PFSK-1 (cell line): ENCODE measurements around the gene ADAMTS2.

Source experiments
- FOXP2 ChIP-seq: optimal IDR thresholded peaks from 2 replicates; pipeline ENCODE3; 2011; ENCODE audit warnings: borderline replicate concordance, control low read depth, inconsistent platforms; ENCODE audit not compliant: insufficient read depth; ENCODE audit errors: extremely low read length, extremely low read depth
- POLR2AphosphoS5 ChIP-seq: IDR thresholded peaks from 2 replicates; pipeline ENCODE4 v1.6.1; 2012; ENCODE audit warnings: low read depth, mild to moderate bottlenecking, control low read depth, low read length, moderate library complexity
- REST ChIP-seq, 2 experiments: IDR thresholded peaks; 2 replicates each; pipeline versions ENCODE4 v1.6.1 to v1.8.0; 2011 to 2012; ENCODE audit warnings: low read depth in 2 of 2, low read length in 2 of 2, control low read depth in 1 of 2, inconsistent platforms in 1 of 2, mild to moderate bottlenecking in 1 of 2, moderate library complexity in 1 of 2; ENCODE audit not compliant: insufficient read depth in 1 of 2
- SIN3A ChIP-seq: IDR thresholded peaks from 2 replicates; pipeline ENCODE4 v1.6.1; 2012; ENCODE audit warnings: mild to moderate bottlenecking, low read length, moderate library complexity, borderline replicate concordance; ENCODE audit not compliant: insufficient read depth
- TAF1 ChIP-seq: IDR thresholded peaks from 2 replicates; pipeline ENCODE4 v1.6.1; 2012; ENCODE audit warnings: low read length, control low read depth, borderline replicate concordance; ENCODE audit not compliant: insufficient read depth

ADAMTS2 gene

DNA sequence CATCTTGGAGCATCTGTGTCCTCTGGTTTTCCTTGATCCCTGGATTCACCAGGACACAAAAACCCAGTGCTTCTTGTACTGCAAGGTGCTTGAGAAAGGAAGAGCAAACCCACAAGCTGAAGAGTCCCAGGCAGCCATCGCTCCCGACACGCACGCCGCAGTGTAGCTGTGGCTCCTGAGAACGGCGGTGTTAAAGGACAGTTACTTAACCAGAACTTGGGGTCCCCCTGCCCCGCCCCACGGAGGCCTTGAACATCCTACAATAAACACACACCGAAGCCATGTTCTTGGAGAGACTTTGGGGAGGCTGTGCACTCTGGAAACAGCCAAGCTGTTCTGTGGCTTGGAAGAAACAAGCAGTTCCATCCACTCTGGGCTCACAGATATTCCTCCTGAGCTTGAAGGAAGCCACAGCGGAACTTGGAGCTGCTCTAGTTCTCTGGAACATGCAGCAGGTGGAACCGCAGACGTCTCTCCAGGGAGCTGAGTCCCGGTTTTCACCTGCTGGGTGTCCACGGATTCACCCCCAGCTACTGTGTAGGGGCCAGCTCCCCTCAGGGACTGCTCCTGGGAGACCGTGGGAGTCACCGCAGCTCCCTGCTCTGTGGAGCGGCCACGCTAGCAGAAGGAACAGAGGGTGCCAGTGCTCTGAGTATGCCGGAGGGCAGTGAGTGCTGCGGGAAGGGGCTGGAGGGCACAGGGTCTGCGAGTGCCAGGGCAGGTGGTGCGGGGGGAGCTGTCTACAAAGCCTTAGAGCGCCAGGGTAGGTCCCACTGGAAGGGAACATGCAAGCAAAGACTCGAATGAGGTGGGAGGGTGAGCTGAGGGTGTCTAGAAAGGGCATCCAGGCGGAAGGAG, 107.3 kb downstream of the ADAMTS2 start:
- TF ChIP-seq FOXP2 = no peak
- TF ChIP-seq SIN3A = no peak
- no peak for TF ChIP-seq REST (IDR thresholded peaks at IDR 0.05; ENCODE audit: insufficient read depth in 1 of 2, low read depth in 2 of 2, low read length in 2 of 2)
- TF ChIP-seq POLR2AphosphoS5 = no peak
- no peak for TF ChIP-seq TAF1

DNA sequence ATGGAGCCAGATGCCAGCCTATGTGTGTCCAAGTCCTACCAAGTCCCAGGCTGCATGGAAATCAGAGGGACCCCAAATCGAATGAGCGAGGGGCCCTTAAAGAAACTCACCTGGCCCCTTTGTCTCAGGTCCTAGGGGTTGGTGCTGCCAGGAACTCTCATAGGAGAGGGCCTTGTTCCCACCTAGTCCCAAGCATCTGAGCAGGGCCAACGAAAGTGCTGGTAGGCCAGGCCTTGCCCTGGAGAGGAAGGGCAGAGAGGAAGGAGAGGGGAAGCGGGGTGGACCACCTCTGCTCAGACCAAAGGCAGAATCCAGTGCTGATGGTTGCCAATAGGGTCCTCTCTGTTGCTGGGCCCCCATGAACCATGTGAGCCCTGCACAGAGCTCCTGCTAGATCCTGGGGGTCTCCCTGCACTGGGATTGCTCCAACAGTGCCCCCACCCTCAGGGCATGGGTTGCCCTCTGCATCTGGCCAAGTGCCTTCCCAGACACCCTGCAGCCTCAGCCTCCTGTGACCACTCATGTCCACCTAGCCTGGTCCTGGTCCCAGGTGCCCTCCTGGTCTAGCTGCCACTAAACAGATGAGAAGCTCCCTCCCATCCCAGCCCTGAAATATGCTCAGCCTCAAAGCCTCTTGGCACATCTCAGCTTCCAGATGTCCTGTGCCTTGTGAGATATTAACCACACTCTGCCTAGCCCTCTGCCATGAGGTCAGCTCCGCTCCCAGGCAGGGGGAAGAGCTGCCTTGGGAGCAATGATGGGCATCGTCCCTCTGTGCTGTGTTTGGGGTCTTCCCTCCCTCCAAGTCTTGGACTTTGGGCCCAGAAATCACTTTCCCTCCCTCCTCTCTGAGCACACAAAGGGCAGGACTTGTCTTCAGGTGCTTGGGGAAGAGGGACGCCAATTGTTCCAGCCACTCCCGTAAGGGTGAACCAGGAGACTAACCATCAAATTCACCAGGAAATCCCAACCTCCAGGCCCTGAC, 109.6 kb downstream of the ADAMTS2 start:
- TF ChIP-seq REST (IDR thresholded peaks at IDR 0.05; ENCODE audit: insufficient read depth in 1 of 2, low read depth in 2 of 2, low read length in 2 of 2) (no peak), POLR2AphosphoS5 (no peak), SIN3A (no peak), TAF1 (no peak), FOXP2 (no peak)

DNA sequence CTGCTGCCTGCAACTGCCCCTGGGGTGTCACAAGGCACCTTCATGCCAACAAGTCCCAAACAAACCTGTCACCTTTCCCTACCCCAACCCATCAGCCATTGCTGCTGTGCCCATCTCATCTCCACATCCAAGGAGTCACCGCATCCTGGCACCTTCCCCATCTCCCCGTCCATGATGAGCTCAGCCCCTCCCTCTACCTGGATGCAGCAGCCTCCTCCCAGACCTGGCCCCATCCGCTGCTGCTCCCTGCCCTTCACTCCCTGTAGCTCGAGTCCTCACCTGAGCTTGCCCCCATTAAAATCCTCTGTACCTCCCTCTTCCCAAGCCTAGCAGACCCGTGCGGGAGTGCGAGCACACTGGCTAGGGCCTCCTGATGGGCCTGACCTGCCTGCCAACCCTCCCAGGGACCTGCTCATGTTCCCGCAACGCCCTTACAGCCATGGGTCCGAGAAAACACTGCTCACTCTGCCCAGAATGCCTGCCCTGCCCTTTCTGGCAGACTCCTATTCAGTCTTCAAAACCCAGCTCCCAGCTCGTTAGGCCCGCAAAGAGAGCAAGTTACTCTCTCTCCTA, 110.6 kb downstream of the ADAMTS2 start:
- TF ChIP-seq REST (IDR thresholded peaks at IDR 0.05; ENCODE audit: insufficient read depth in 1 of 2, low read depth in 2 of 2, low read length in 2 of 2) (no peak), POLR2AphosphoS5 (no peak), SIN3A (no peak)

GRCh38 chr5:179233909-179234562, 111.2 kb downstream of the ADAMTS2 start:
- TF ChIP-seq REST (IDR thresholded peaks at IDR 0.05; ENCODE audit: insufficient read depth in 1 of 2, low read depth in 2 of 2, low read length in 2 of 2) (no peak), SIN3A (no peak), POLR2AphosphoS5 (no peak), TAF1 (no peak)
